Measurements from ENCODE around the gene CD200R1L. TPM values are rescaled to one million over a fixed set of nuclear protein-coding genes. Genes with fewer than 3 reads are reported as not detected.

CD200R1L gene
- total and polyA plus RNA-seq, 2 experiments from 2014 or later = not detected

DNA sequence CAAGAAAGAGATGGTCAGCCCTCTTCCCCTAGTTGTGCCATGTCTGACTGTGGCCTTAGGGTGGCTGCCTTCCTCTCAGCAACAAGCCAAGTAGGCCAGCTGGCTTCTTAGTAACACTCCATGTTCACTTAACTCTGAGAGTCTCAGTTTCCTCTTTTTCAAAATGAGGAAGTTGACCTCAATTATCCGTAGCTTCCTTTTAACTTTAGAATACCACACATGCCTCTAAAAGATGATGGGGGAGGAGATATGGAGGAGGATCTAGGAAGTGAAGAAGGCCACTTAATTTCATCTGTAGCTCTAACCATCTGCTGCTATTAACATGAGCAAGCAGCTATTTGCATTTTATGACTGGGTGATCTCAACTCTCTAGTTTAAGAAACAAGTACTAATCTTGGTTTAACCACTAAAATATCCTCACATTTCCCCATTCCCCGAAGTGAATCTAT lies 32.9 kb downstream of the CD200R1L start:
- no peak for DNase-seq (ENCODE audit: low spot score)

More for the DNA sequence above, 32.9 kb downstream of the CD200R1L start:
- Histone ChIP-seq H3F3A (replicated peaks; ENCODE audit: low read depth) (no peaks in the 10 kb centered on the region), H3K36me3 (ENCODE audit: insufficient read depth) (no peaks in the 10 kb centered on the region), H3K9me2 (ENCODE audit: insufficient read depth) (no peaks in the 10 kb centered on the region), H3K4me3 (no peak overlapping the region), H2AFZ (no peak overlapping the region), H3K27me3 (ENCODE audit: insufficient read depth) (no peaks in the 10 kb centered on the region), H4K20me1 (replicated peaks; ENCODE audit: insufficient read depth) (no peaks in the 10 kb centered on the region), H3K27ac (ENCODE audit: low read depth) (no peak overlapping the region), H3K79me2 (replicated peaks; ENCODE audit: insufficient read depth) (no peaks in the 10 kb centered on the region), H3K4me2 (no peak overlapping the region), H3K4me1 (ENCODE audit: insufficient read depth) (peaks cover 8% of the 10 kb centered on the region)
- Mint-ChIP-seq H3K4me3 (no peak overlapping the region), H3K27ac (no peak overlapping the region), H3K4me1 (peaks cover 9% of the 10 kb centered on the region), H3K27me3 (ENCODE audit: insufficient read depth, low read depth, poor library complexity) (no peaks in the 10 kb centered on the region), H3K9me3 (peaks cover 1% of the 10 kb centered on the region; the same call in 1 of the 3 replicates), H3K36me3 (ENCODE audit: low read depth) (no peaks in the 10 kb centered on the region)
- TF ChIP-seq, protein P1, sequence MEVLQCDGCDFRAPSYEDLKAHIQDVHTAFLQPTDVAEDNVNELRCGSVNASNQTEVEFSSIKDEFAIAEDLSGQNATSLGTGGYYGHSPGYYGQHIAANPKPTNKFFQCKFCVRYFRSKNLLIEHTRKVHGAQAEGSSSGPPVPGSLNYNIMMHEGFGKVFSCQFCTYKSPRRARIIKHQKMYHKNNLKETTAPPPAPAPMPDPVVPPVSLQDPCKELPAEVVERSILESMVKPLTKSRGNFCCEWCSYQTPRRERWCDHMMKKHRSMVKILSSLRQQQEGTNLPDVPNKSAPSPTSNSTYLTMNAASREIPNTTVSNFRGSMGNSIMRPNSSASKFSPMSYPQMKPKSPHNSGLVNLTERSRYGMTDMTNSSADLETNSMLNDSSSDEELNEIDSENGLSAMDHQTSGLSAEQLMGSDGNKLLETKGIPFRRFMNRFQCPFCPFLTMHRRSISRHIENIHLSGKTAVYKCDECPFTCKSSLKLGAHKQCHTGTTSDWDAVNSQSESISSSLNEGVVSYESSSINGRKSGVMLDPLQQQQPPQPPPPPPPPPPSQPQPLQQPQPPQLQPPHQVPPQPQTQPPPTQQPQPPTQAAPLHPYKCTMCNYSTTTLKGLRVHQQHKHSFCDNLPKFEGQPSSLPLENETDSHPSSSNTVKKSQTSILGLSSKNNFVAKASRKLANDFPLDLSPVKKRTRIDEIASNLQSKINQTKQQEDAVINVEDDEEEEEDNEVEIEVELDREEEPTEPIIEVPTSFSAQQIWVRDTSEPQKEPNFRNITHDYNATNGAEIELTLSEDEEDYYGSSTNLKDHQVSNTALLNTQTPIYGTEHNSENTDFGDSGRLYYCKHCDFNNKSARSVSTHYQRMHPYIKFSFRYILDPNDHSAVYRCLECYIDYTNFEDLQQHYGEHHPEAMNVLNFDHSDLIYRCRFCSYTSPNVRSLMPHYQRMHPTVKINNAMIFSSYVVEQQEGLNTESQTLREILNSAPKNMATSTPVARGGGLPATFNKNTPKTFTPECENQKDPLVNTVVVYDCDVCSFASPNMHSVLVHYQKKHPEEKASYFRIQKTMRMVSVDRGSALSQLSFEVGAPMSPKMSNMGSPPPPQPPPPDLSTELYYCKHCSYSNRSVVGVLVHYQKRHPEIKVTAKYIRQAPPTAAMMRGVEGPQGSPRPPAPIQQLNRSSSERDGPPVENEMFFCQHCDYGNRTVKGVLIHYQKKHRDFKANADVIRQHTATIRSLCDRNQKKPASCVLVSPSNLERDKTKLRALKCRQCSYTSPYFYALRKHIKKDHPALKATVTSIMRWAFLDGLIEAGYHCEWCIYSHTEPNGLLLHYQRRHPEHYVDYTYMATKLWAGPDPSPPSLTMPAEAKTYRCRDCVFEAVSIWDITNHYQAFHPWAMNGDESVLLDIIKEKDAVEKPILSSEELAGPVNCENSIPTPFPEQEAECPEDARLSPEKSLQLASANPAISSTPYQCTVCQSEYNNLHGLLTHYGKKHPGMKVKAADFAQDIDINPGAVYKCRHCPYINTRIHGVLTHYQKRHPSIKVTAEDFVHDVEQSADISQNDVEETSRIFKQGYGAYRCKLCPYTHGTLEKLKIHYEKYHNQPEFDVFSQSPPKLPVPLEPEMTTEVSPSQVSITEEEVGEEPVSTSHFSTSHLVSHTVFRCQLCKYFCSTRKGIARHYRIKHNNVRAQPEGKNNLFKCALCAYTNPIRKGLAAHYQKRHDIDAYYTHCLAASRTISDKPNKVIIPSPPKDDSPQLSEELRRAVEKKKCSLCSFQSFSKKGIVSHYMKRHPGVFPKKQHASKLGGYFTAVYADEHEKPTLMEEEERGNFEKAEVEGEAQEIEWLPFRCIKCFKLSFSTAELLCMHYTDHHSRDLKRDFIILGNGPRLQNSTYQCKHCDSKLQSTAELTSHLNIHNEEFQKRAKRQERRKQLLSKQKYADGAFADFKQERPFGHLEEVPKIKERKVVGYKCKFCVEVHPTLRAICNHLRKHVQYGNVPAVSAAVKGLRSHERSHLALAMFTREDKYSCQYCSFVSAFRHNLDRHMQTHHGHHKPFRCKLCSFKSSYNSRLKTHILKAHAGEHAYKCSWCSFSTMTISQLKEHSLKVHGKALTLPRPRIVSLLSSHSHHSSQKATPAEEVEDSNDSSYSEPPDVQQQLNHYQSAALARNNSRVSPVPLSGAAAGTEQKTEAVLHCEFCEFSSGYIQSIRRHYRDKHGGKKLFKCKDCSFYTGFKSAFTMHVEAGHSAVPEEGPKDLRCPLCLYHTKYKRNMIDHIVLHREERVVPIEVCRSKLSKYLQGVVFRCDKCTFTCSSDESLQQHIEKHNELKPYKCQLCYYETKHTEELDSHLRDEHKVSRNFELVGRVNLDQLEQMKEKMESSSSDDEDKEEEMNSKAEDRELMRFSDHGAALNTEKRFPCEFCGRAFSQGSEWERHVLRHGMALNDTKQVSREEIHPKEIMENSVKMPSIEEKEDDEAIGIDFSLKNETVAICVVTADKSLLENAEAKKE (CRISPR knock-in tag; IDR thresholded peaks at IDR 0.05) = no peak
- TF ChIP-seq, protein P2, sequence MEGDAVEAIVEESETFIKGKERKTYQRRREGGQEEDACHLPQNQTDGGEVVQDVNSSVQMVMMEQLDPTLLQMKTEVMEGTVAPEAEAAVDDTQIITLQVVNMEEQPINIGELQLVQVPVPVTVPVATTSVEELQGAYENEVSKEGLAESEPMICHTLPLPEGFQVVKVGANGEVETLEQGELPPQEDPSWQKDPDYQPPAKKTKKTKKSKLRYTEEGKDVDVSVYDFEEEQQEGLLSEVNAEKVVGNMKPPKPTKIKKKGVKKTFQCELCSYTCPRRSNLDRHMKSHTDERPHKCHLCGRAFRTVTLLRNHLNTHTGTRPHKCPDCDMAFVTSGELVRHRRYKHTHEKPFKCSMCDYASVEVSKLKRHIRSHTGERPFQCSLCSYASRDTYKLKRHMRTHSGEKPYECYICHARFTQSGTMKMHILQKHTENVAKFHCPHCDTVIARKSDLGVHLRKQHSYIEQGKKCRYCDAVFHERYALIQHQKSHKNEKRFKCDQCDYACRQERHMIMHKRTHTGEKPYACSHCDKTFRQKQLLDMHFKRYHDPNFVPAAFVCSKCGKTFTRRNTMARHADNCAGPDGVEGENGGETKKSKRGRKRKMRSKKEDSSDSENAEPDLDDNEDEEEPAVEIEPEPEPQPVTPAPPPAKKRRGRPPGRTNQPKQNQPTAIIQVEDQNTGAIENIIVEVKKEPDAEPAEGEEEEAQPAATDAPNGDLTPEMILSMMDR (conservative IDR thresholded peaks at IDR 0.05; ENCODE audit: low read depth in 2 of 2) = no peak
- TF ChIP-seq EZH2 (IDR thresholded peaks at IDR 0.05; ENCODE audit: low read depth, unreplicated experiment) (no peak), STAT1 (IDR thresholded peaks at IDR 0.05; ENCODE audit: unreplicated experiment) (no peak), REST (IDR thresholded peaks at IDR 0.05; ENCODE audit: unreplicated experiment) (no peak), ZNF331 (CRISPR knock-in tag; IDR thresholded peaks at IDR 0.05; ENCODE audit: low read depth) (no peak), JUNB (IDR thresholded peaks at IDR 0.05; ENCODE audit: unreplicated experiment) (no peak), NANOG (IDR thresholded peaks at IDR 0.05; ENCODE audit: borderline replicate concordance) (no peak), ZNF114 (CRISPR knock-in tag; IDR thresholded peaks at IDR 0.05) (no peak), POLR2AphosphoS5 (IDR thresholded peaks at IDR 0.05; ENCODE audit: low read depth) (no peak), CREB1 (CRISPR knock-in tag; IDR thresholded peaks at IDR 0.05; ENCODE audit: low read depth) (no peak), EZH2phosphoT487 (IDR thresholded peaks at IDR 0.05; ENCODE audit: unreplicated experiment) (no peak)
- TF ChIP-seq, protein P3, sequence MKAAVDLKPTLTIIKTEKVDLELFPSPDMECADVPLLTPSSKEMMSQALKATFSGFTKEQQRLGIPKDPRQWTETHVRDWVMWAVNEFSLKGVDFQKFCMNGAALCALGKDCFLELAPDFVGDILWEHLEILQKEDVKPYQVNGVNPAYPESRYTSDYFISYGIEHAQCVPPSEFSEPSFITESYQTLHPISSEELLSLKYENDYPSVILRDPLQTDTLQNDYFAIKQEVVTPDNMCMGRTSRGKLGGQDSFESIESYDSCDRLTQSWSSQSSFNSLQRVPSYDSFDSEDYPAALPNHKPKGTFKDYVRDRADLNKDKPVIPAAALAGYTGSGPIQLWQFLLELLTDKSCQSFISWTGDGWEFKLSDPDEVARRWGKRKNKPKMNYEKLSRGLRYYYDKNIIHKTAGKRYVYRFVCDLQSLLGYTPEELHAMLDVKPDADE (IDR thresholded peaks at IDR 0.05) = no peak
- no peak for ATAC-seq
